H1 (cell line): Measurements from ENCODE around the gene ARHGAP1. TPM values are rescaled to one million over a fixed set of nuclear protein-coding genes. Genes with fewer than 3 reads are reported as not detected.

Source experiments
- CTCF ChIA-PET: fragments of 300-600 bp; sonication (Branson Sonifier 250); formaldehyde crosslinking; loops from one replicate; lab custom pipeline; 2021; ENCODE audit not compliant: partially characterized antibody; lab: Charles Lee
- POLR2A ChIA-PET: fragments of 300-600 bp; sonication (Branson Sonifier 250); formaldehyde crosslinking; loops from one replicate; lab custom pipeline; 2021; ENCODE audit warnings: inconsistent platforms; ENCODE audit not compliant: partially characterized antibody; lab: Charles Lee
- DNase-seq, 2 experiments: peaks; one replicate each; pipeline versions ENCODE4 v3.0.0 to v3.0.0-alpha.2; 2010 to 2022; ENCODE audit warnings: low spot score in 2 of 2, low read depth in 1 of 2, mixed read lengths in 1 of 2
- FAIRE-seq: peaks from 2 replicates; lab custom pipeline; 2011; peaks lifted over from hg19 to GRCh38; lab: Jason Lieb, UNC
- H2AFZ ChIP-seq: 2 replicates; pipeline ENCODE4 v1.8.1; 2012; ENCODE audit warnings: low read length, inconsistent platforms
- H2AK5ac ChIP-seq: 2 replicates; pipeline ENCODE4 v1.6.1; 2013; ENCODE audit warnings: low read depth, low read length
- H2BK120ac ChIP-seq: replicated peaks from 2 replicates; pipeline ENCODE3; 2013; ENCODE audit warnings: low read depth, low read length, inconsistent platforms
- H2BK12ac ChIP-seq: 2 replicates; pipeline ENCODE4 v1.6.1; 2013; ENCODE audit warnings: low read depth, low read length
- H2BK15ac ChIP-seq: 2 replicates; pipeline ENCODE4 v1.6.1; 2013; ENCODE audit warnings: low read length
- H2BK20ac ChIP-seq: 2 replicates; pipeline ENCODE4 v1.6.1; 2013; ENCODE audit warnings: low read length
- H2BK5ac ChIP-seq: 2 replicates; pipeline ENCODE4 v1.6.1; 2013; ENCODE audit warnings: low read depth, low read length
- H3K14ac ChIP-seq: 2 replicates; pipeline ENCODE4 v1.6.1; 2013; ENCODE audit warnings: inconsistent platforms; ENCODE audit not compliant: insufficient read length
- H3K18ac ChIP-seq: 2 replicates; pipeline ENCODE4 v1.6.1; 2013; ENCODE audit warnings: low read length; ENCODE audit errors: extremely low read depth
- H3K23ac ChIP-seq: 2 replicates; pipeline ENCODE4 v1.6.1; 2013; ENCODE audit warnings: inconsistent platforms; ENCODE audit not compliant: insufficient read length
- H3K23me2 ChIP-seq: 2 replicates; pipeline ENCODE4 v1.6.1; 2013; ENCODE audit warnings: low read depth, low read length
- H3K27ac ChIP-seq: 2 replicates; pipeline ENCODE4 v1.6.1; 2011; ENCODE audit warnings: low read depth, low read length, inconsistent platforms
- H3K27me3 ChIP-seq, 4 experiments: replicated peaks in 1 of 4; 1 replicate in 1 of 4; 2 replicates in 3 of 4; pipeline versions ENCODE4 v1.6.1 to v1.8.1; 2011 to 2013; ENCODE audit warnings: low read length in 3 of 4, mild to moderate bottlenecking in 3 of 4, inconsistent platforms in 2 of 4, mixed read lengths in 2 of 4, moderate library complexity in 1 of 4; ENCODE audit not compliant: control insufficient read depth in 3 of 4, insufficient read depth in 3 of 4; ENCODE audit errors: extremely low read depth in 1 of 4
- H3K36me3 ChIP-seq, 4 experiments: 2 replicates each; pipeline versions ENCODE4 v1.6.1 to v1.8.1; 2011 to 2013; ENCODE audit warnings: mild to moderate bottlenecking in 4 of 4, low read length in 3 of 4, moderate library complexity in 2 of 4, control low read depth in 1 of 4, inconsistent platforms in 1 of 4; ENCODE audit not compliant: insufficient read depth in 4 of 4, control insufficient read depth in 2 of 4
- H3K4ac ChIP-seq: replicated peaks from 2 replicates; pipeline ENCODE3; 2013; ENCODE audit warnings: low read length, low read depth, mixed read lengths, inconsistent platforms; ENCODE audit not compliant: insufficient read length
- H3K4me1 ChIP-seq, 4 experiments: replicated peaks in 1 of 4; 1 replicate in 1 of 4; 2 replicates in 3 of 4; pipeline versions ENCODE4 v1.6.1 to v1.8.1; 2011 to 2013; ENCODE audit warnings: low read length in 3 of 4, inconsistent platforms in 2 of 4, mixed read lengths in 1 of 4; ENCODE audit not compliant: insufficient read depth in 4 of 4, control insufficient read depth in 3 of 4
- H3K4me2 ChIP-seq, 2 experiments: 2 replicates each; pipeline versions ENCODE4 v1.6.1 to v1.8.1; 2011 to 2013; ENCODE audit warnings: low read depth in 2 of 2, low read length in 2 of 2, control low read depth in 1 of 2, inconsistent platforms in 1 of 2, mild to moderate bottlenecking in 1 of 2; ENCODE audit not compliant: insufficient read depth in 1 of 2
- H3K4me3 ChIP-seq, 4 experiments: fragments of 200-600, 300-600 bp in 1 of 4; sonication (generic), shearing (Covaris generic), sonication (Bioruptor Twin) in 1 of 4; 2 replicates each; pipeline versions ENCODE4 v1.5.1 to v1.8.1; 2011 to 2016; ENCODE audit warnings: low read length in 4 of 4, low read depth in 3 of 4, control low read depth in 2 of 4, inconsistent platforms in 2 of 4, mild to moderate bottlenecking in 2 of 4, mixed read lengths in 1 of 4, moderate library complexity in 1 of 4; ENCODE audit not compliant: insufficient read depth in 2 of 4; ENCODE audit errors: extremely low read depth in 1 of 4
- H3K56ac ChIP-seq: replicated peaks from 2 replicates; pipeline ENCODE3; 2013; ENCODE audit warnings: low read depth, mild to moderate bottlenecking, mixed read lengths, low read length, inconsistent platforms; ENCODE audit not compliant: insufficient read length
- H3K79me1 ChIP-seq: 2 replicates; pipeline ENCODE4 v1.6.1; 2013; ENCODE audit warnings: low read depth, low read length, control low read depth
- H3K79me2 ChIP-seq, 2 experiments: 2 replicates each; pipeline versions ENCODE4 v1.6.1 to v1.8.1; 2012 to 2013; ENCODE audit warnings: low read length in 2 of 2, mild to moderate bottlenecking in 2 of 2, inconsistent platforms in 1 of 2; ENCODE audit not compliant: insufficient read depth in 2 of 2, control insufficient read depth in 1 of 2
- H3K9ac ChIP-seq, 4 experiments: replicated peaks in 1 of 4; 1 replicate in 1 of 4; 2 replicates in 3 of 4; pipeline versions ENCODE4 v1.6.1 to v1.8.1; 2011 to 2013; ENCODE audit warnings: low read depth in 3 of 4, low read length in 3 of 4, control low read depth in 2 of 4, mild to moderate bottlenecking in 2 of 4, moderate library complexity in 2 of 4, inconsistent platforms in 1 of 4; ENCODE audit errors: extremely low read depth in 1 of 4
- H3K9me3 ChIP-seq, 2 experiments: 2 replicates each; pipeline versions ENCODE4 v1.6.1 to v1.8.1; 2012 to 2013; ENCODE audit warnings: mild to moderate bottlenecking in 2 of 2, moderate library complexity in 2 of 2, control low read depth in 1 of 2, inconsistent platforms in 1 of 2, low read depth in 1 of 2, low read length in 1 of 2, mixed read lengths in 1 of 2; ENCODE audit not compliant: insufficient read depth in 2 of 2
- H4K20me1 ChIP-seq, 2 experiments: replicated peaks in 1 of 2; 2 replicates each; pipeline versions ENCODE3 to v1.8.1; 2011 to 2013; ENCODE audit warnings: inconsistent platforms in 2 of 2, low read length in 2 of 2, mild to moderate bottlenecking in 1 of 2; ENCODE audit not compliant: insufficient read depth in 2 of 2, control insufficient read depth in 1 of 2
- H4K5ac ChIP-seq: 2 replicates; pipeline ENCODE4 v1.6.1; 2013; ENCODE audit warnings: low read length, low read depth, mixed read lengths, inconsistent platforms; ENCODE audit not compliant: insufficient read length
- H4K8ac ChIP-seq: 2 replicates; pipeline ENCODE4 v1.8.0; 2013; ENCODE audit warnings: mild to moderate bottlenecking, moderate library complexity, low read length, inconsistent platforms; ENCODE audit not compliant: insufficient read depth; ENCODE audit errors: extremely low read depth
- H4K91ac ChIP-seq: replicated peaks from 2 replicates; pipeline ENCODE3; 2013; ENCODE audit warnings: low read length, mixed read lengths, inconsistent platforms; ENCODE audit not compliant: insufficient read length
- ATF3 ChIP-seq: IDR thresholded peaks from 2 replicates; pipeline ENCODE4 v1.6.1; 2011; ENCODE audit warnings: low read depth, mild to moderate bottlenecking, low read length; ENCODE audit not compliant: insufficient read depth
- BCL11A ChIP-seq, 2 experiments: IDR thresholded peaks; one replicate each; pipeline ENCODE4 v1.6.1; 2011; ENCODE audit warnings: low read depth in 2 of 2, low read length in 2 of 2, mild to moderate bottlenecking in 2 of 2
- CBX8 ChIP-seq: fragments of 300-800, 300-1000 bp; sonication (generic); IDR thresholded peaks from 2 replicates; pipeline ENCODE4 v1.7.1; 2016; ENCODE audit warnings: low read depth, low read length, borderline replicate concordance
- CEBPB ChIP-seq: IDR thresholded peaks from 2 replicates; pipeline ENCODE4 v1.6.1; 2012; ENCODE audit warnings: low read depth, low read length
- E2F6 ChIP-seq: IDR thresholded peaks from 2 replicates; pipeline ENCODE4 v1.6.1; 2012; ENCODE audit warnings: inconsistent platforms
- JUND ChIP-seq: IDR thresholded peaks from 2 replicates; pipeline ENCODE4 v1.6.1; 2011; ENCODE audit warnings: mild to moderate bottlenecking, improper control_type of control experiment, low read length
- MAFK ChIP-seq: IDR thresholded peaks from 2 replicates; pipeline ENCODE4 v1.6.1; 2012; ENCODE audit warnings: low read depth, mild to moderate bottlenecking, improper control_type of control experiment, low read length
- RXRA ChIP-seq: IDR thresholded peaks from 2 replicates; pipeline ENCODE4 v1.6.1; 2011; ENCODE audit warnings: low read depth, mild to moderate bottlenecking, low read length, moderate library complexity; ENCODE audit not compliant: insufficient read depth
- SIX5 ChIP-seq: IDR thresholded peaks from 2 replicates; pipeline ENCODE4 v1.6.1; 2011; ENCODE audit warnings: mild to moderate bottlenecking, low read depth, low read length
- SUZ12 ChIP-seq: fragments of 200-600 bp; sonication (generic); IDR thresholded peaks from 2 replicates; pipeline ENCODE4 v1.6.1; 2012; ENCODE audit warnings: mild to moderate bottlenecking, inconsistent platforms, low read length, moderate library complexity, mixed read lengths
- TAF1 ChIP-seq: IDR thresholded peaks from 2 replicates; pipeline ENCODE4 v1.6.1; 2011; ENCODE audit warnings: mild to moderate bottlenecking, low read depth, low read length
- TBP ChIP-seq: IDR thresholded peaks from 2 replicates; pipeline ENCODE4 v1.6.1; 2011; ENCODE audit warnings: low read depth, low read length, improper control_type of control experiment
- YY1 ChIP-seq: IDR thresholded peaks from 2 replicates; pipeline ENCODE4 v1.6.1; 2011; ENCODE audit warnings: low read depth, mild to moderate bottlenecking, low read length
- WGBS, 2 experiments: shearing (Covaris generic) in 1 of 2; methylation state at CpG; one replicate each; pipeline versions ENCODE4 v1.1.6 to v1.1.7; 2013 to 2015; ENCODE audit warnings: low lambda C conversion rate in 2 of 2, mixed read lengths in 2 of 2, inconsistent platforms in 1 of 2, low coverage in 1 of 2, missing lambda C conversion rate in 1 of 2; ENCODE audit not compliant: insufficient replicate concordance in 2 of 2, insufficient coverage in 1 of 2, insufficient read length in 1 of 2; ENCODE audit errors: extremely low coverage in 1 of 2, missing lambda C conversion rate in 1 of 2; 5-methylcytosine and 5-hydroxymethylcytosine counted together
- polyA plus RNA-seq, 7 experiments: library from polyadenylated mRNA; depleted of rRNA in 3 of 7; stranded (reverse) in 5 of 7; unstranded in 2 of 7; fragments of >200 nt in 5 of 7; fragments of 200-250 nt in 2 of 7; gene quantifications; 1 replicate in 5 of 7; 2 replicates in 1 of 7; 4 replicates in 1 of 7; pipeline versions ENCODE4 v1.2.1 to v1.2.3, GENCODE V29; 2011 to 2013; ENCODE audit warnings: missing spikeins in 2 of 7, mixed read lengths in 2 of 7
- total RNA-seq: library from RNA; stranded (reverse); fragmentation: NEBNext Ultra II Directional; extraction: Animal tissue kit (Norgen Biotek cat#: 25700); gene quantifications from 2 replicates; pipeline ENCODE4 v1.2.1, GENCODE V29; 2021

The ARHGAP1 gene
- total and polyA plus RNA-seq, 2 of the 8 experiments (the other 6 are each of a cell fraction or from before 2014, with no cell fraction given) = 28.6 to 58.8 TPM

GRCh38 chr11:46659908-46660307 lies 40.5 kb downstream of the ARHGAP1 start:
- Histone ChIP-seq H3K4ac (no peak overlapping the region), H4K20me1 (peaks cover 0 to 1% of the 10 kb centered on the region in 2 experiments), H3K14ac (no peak overlapping the region), H3K23me2 (no peaks in the 10 kb centered on the region), H3K79me2 (no peaks in the 10 kb centered on the region), H3K27ac (no peak overlapping the region), H3K4me1 (no peaks in the 10 kb centered on the region), H3K79me1 (no peaks in the 10 kb centered on the region), H3K18ac (no peak overlapping the region), H3K4me3 (no peak overlapping the region), H3K36me3 (peaks cover 16 to 62% (median 38%) of the 10 kb centered on the region in 4 experiments), H2AFZ (no peak overlapping the region), H4K91ac (no peak overlapping the region), H4K8ac (no peak overlapping the region), H3K56ac (no peak overlapping the region), H3K23ac (no peak overlapping the region), H3K9me3 (no peaks in the 10 kb centered on the region), H2BK15ac (no peak overlapping the region), H2AK5ac (no peak overlapping the region), H2BK20ac (no peak overlapping the region), H3K9ac (no peak overlapping the region), H2BK12ac (no peak overlapping the region), H3K27me3 (no peaks in the 10 kb centered on the region), H4K5ac (no peak overlapping the region), H2BK120ac (no peak overlapping the region), H2BK5ac (no peak overlapping the region), H3K4me2 (no peak overlapping the region)
- 100% methylated on average over 1 of the region's 1 CpG; no CpG with 5 or more reads in 1 of the 2 experiments for WGBS, 2 experiments
- ChIA-PET CTCF (interaction anchor here (0.8 to 4.7 kb wide), 2 partner anchors 8 to 10 kb away, joined by 3 to 24 read pairs; no protein-coding TSS in a partner anchor), POLR2A (interaction anchor here (1.0 kb wide), 1 partner anchor 12 kb away, joined by 3 read pairs; no protein-coding TSS in a partner anchor)
- FAIRE-seq = no peak
- no peak for DNase-seq
- TF ChIP-seq E2F6 (no peak), JUND (no peak), CEBPB (no peak), CBX8 (no peak), BCL11A (IDR thresholded peaks at IDR 0.05; ENCODE audit: low read depth in 2 of 2, low read length in 2 of 2) (no peak), RXRA (no peak), YY1 (no peak), TAF1 (no peak), ATF3 (no peak), TBP (no peak), MAFK (no peak), SIX5 (no peak), SUZ12 (no peak)
